ENCODE measurements around the gene INTS15. TPM values are rescaled to one million over a fixed set of nuclear protein-coding genes. Genes with fewer than 3 reads are reported as not detected.

Gene INTS15
- total RNA-seq, 2 experiments from 2014 or later, result 33.0 to 40.9 TPM

- no peaks in the 10 kb centered on the region for H3K79me2 ChIP-seq (ENCODE audit: insufficient read depth, low read depth, low read length)
- no TSS peak for BruUV-seq (replicated peaks)
These were observed 40.4 kb downstream of the INTS15 start for GRCh38 chr7:6630007-6630849.

GRCh38 chr7:6631605-6632004 lies 41.8 kb downstream of the INTS15 start:
- H3K27ac ChIP-seq (ENCODE audit: low read depth, low read length, poor library complexity, severe bottlenecking), result no peak overlapping the region
- no peak for DNase-seq (ENCODE audit: low spot score)
- H3K36me3 ChIP-seq (ENCODE audit: insufficient read depth, low read length), result no peaks in the 10 kb centered on the region
- ChIA-PET POLR2A (interaction anchor here (1.4 kb wide), 1 partner anchor 15 kb away, joined by 4 read pairs; no protein-coding TSS in a partner anchor), CTCF (ENCODE audit: unreplicated experiment) (no interaction called here)
- intact Hi-C loops (cut with micrococcal nuclease; ENCODE audit: unreplicated experiment), result no loop called here
- TF ChIP-seq CTCF (conservative IDR thresholded peaks at IDR 0.05; ENCODE audit: low read length) (no peak), EZH2phosphoT487 (IDR thresholded peaks at IDR 0.05; ENCODE audit: borderline replicate concordance, low read depth, low read length) (no peak)
- H3K4me3 ChIP-seq (ENCODE audit: low read depth, low read length, poor library complexity, severe bottlenecking), result no peak overlapping the region
- 0 out of 2 replicates have a peak, but pooled peaks cover 5% of the 10 kb centered on the region for H3K9me3 ChIP-seq (ENCODE audit: low read length)
- H3K79me2 ChIP-seq (ENCODE audit: insufficient read depth, low read depth, low read length), result no peaks in the 10 kb centered on the region
- BruUV-seq (replicated peaks), result no TSS peak
- H3K9me2 ChIP-seq (ENCODE audit: insufficient read depth, low read length), result no peaks in the 10 kb centered on the region
- H3K4me2 ChIP-seq (ENCODE audit: low read length), result no peak overlapping the region
- peaks cover 2% of the 10 kb centered on the region for H3K4me1 ChIP-seq (ENCODE audit: insufficient read depth, low read length, poor library complexity, severe bottlenecking)
- no peak overlapping the region for H2AFZ ChIP-seq (ENCODE audit: low read length)
- H4K20me1 ChIP-seq (ENCODE audit: insufficient read depth, low read length), result no peaks in the 10 kb centered on the region

More at GRCh38 chr7:6630007-6630849, 40.4 kb downstream of the INTS15 start:
- no peak overlapping the region for H3K4me3 ChIP-seq (ENCODE audit: low read depth, low read length, poor library complexity, severe bottlenecking)
- ChIA-PET CTCF (ENCODE audit: unreplicated experiment) (no interaction called here), POLR2A (interaction anchor here (0.8 to 1.0 kb wide), 2 partner anchors 10 to 99 kb away, joined by 3 read pairs; no protein-coding TSS in a partner anchor)
- 0 out of 2 replicates have a peak, but pooled peaks cover 2% of the 10 kb centered on the region for H3K9me3 ChIP-seq (ENCODE audit: low read length)
- H3K27ac ChIP-seq (ENCODE audit: low read depth, low read length, poor library complexity, severe bottlenecking), result no peak overlapping the region
- H2AFZ ChIP-seq (ENCODE audit: low read length), result no peak overlapping the region
- H3K4me1 ChIP-seq (ENCODE audit: insufficient read depth, low read length, poor library complexity, severe bottlenecking), result no peaks in the 10 kb centered on the region
- TF ChIP-seq EZH2phosphoT487 (IDR thresholded peaks at IDR 0.05; ENCODE audit: borderline replicate concordance, low read depth, low read length), result no peak
- TF ChIP-seq CTCF (conservative IDR thresholded peaks at IDR 0.05; ENCODE audit: low read length), result no peak
- no peak for DNase-seq (ENCODE audit: low spot score)
- no peaks in the 10 kb centered on the region for H3K9me2 ChIP-seq (ENCODE audit: insufficient read depth, low read length)
- no peak overlapping the region for H3K4me2 ChIP-seq (ENCODE audit: low read length)
- H3K36me3 ChIP-seq (ENCODE audit: insufficient read depth, low read length), result no peaks in the 10 kb centered on the region
- H4K20me1 ChIP-seq (ENCODE audit: insufficient read depth, low read length), result no peaks in the 10 kb centered on the region
- intact Hi-C loops (cut with micrococcal nuclease; ENCODE audit: unreplicated experiment), result no loop called here

GRCh38 chr7:6634021-6634420 lies 44.2 kb downstream of the INTS15 start:
- BruUV-seq (replicated peaks), result no TSS peak
- CTCF ChIA-PET (ENCODE audit: unreplicated experiment), result no interaction called here

More at GRCh38 chr7:6634021-6634420, 44.2 kb downstream of the INTS15 start:
- no peak for TF ChIP-seq CTCF (conservative IDR thresholded peaks at IDR 0.05; ENCODE audit: low read length)
- TF ChIP-seq EZH2phosphoT487 (IDR thresholded peaks at IDR 0.05; ENCODE audit: borderline replicate concordance, low read depth, low read length), result no peak
- intact Hi-C loops (cut with micrococcal nuclease; ENCODE audit: unreplicated experiment), result no loop called here
- Histone ChIP-seq H3K79me2 (ENCODE audit: insufficient read depth, low read depth, low read length) (peaks cover 13% of the 10 kb centered on the region), H3K4me2 (ENCODE audit: low read length) (no peak overlapping the region), H3K9me3 (ENCODE audit: low read length) (0 out of 2 replicates have a peak, but pooled peaks cover 5% of the 10 kb centered on the region), H3K27ac (ENCODE audit: low read depth, low read length, poor library complexity, severe bottlenecking) (no peak overlapping the region), H4K20me1 (ENCODE audit: insufficient read depth, low read length) (no peaks in the 10 kb centered on the region), H3K36me3 (ENCODE audit: insufficient read depth, low read length) (peaks cover 3% of the 10 kb centered on the region; the same call in 1 of the 2 replicates), H2AFZ (ENCODE audit: low read length) (no peak overlapping the region), H3K4me1 (ENCODE audit: insufficient read depth, low read length, poor library complexity, severe bottlenecking) (peaks cover 12% of the 10 kb centered on the region), H3K4me3 (ENCODE audit: low read depth, low read length, poor library complexity, severe bottlenecking) (no peak overlapping the region), H3K9me2 (ENCODE audit: insufficient read depth, low read length) (no peaks in the 10 kb centered on the region)
- POLR2A ChIA-PET, result interaction anchor here (0.6 to 1.8 kb wide), 4 partner anchors 12 to 72 kb away, joined by 3 to 4 read pairs (median 4); partner anchors contain the start of gene ZDHHC4
- DNase-seq (ENCODE audit: low spot score), result no peak
